HEK293 (cell line): ENCODE data around the gene IMP3.

Experiments
- BCL11A ChIP-seq: fragments of 450-650 bp; formaldehyde crosslinking; IDR thresholded peaks from 2 replicates; pipeline ENCODE4 v1.5.1; 2016; ENCODE audit warnings: low read depth, missing biosample characterization, missing genetic modification characterization
- IKZF3 ChIP-seq: fragments of 450-650 bp; IDR thresholded peaks from 2 replicates; pipeline ENCODE4 v1.5.0; 2018; ENCODE audit warnings: missing biosample characterization, mild to moderate bottlenecking, missing genetic modification characterization, moderate library complexity
- KLF1 ChIP-seq: fragments of 450-650 bp; formaldehyde crosslinking; IDR thresholded peaks from 2 replicates; pipeline ENCODE4 v1.5.1; 2016; ENCODE audit warnings: missing biosample characterization, missing genetic modification characterization
- REPIN1 ChIP-seq: fragments of 450-650 bp; formaldehyde crosslinking; IDR thresholded peaks from 2 replicates; pipeline ENCODE4 v1.5.1; 2017; ENCODE audit warnings: missing biosample characterization, missing genetic modification characterization, low read depth
- REST ChIP-seq: fragments of 450-650 bp; formaldehyde crosslinking; IDR thresholded peaks from 2 replicates; pipeline ENCODE4 v1.5.1; 2016; ENCODE audit warnings: missing biosample characterization, missing genetic modification characterization
- SP2 ChIP-seq: fragments of 450-650 bp; formaldehyde crosslinking; IDR thresholded peaks from 2 replicates; pipeline ENCODE4 v1.5.1; 2016; ENCODE audit warnings: missing biosample characterization, missing genetic modification characterization
- SP3 ChIP-seq: fragments of 450-650 bp; formaldehyde crosslinking; IDR thresholded peaks from 2 replicates; pipeline ENCODE4 v1.5.1; 2016; ENCODE audit warnings: missing biosample characterization, missing genetic modification characterization
- ZNF10 ChIP-seq: fragments of 450-650 bp; formaldehyde crosslinking; IDR thresholded peaks from 2 replicates; pipeline ENCODE4 v1.5.1; 2017; ENCODE audit warnings: missing biosample characterization, missing genetic modification characterization
- ZNF16 ChIP-seq: fragments of 450-650 bp; formaldehyde crosslinking; IDR thresholded peaks from 2 replicates; pipeline ENCODE4 v1.5.1; 2016; ENCODE audit warnings: low read depth, missing biosample characterization, missing genetic modification characterization
- ZNF169 ChIP-seq: fragments of 450-650 bp; formaldehyde crosslinking; IDR thresholded peaks from 2 replicates; pipeline ENCODE4 v1.5.1; 2016; ENCODE audit warnings: missing biosample characterization, missing genetic modification characterization
- ZNF184 ChIP-seq: fragments of 450-650 bp; IDR thresholded peaks from 2 replicates; pipeline ENCODE4 v1.5.1; 2018; ENCODE audit warnings: missing biosample characterization, mild to moderate bottlenecking, missing genetic modification characterization
- ZNF19 ChIP-seq: fragments of 450-650 bp; formaldehyde crosslinking; IDR thresholded peaks from 2 replicates; pipeline ENCODE4; 2016; ENCODE audit warnings: missing biosample characterization, missing genetic modification characterization, low read depth
- ZNF202 ChIP-seq: fragments of 450-650 bp; formaldehyde crosslinking; IDR thresholded peaks from 2 replicates; pipeline ENCODE4 v1.5.1; 2016; ENCODE audit warnings: missing biosample characterization, missing genetic modification characterization, borderline replicate concordance
- ZNF274 ChIP-seq, 2 experiments: fragments of 200-500 bp in 1 of 2; fragments of 450-650 bp in 1 of 2; sonication (Bioruptor generic) in 1 of 2; formaldehyde crosslinking in 1 of 2; IDR thresholded peaks; 2 replicates each; pipeline versions ENCODE4 v1.5.1 to v1.6.1; 2014 to 2016; ENCODE audit warnings: borderline replicate concordance in 1 of 2, inconsistent platforms in 1 of 2, low read length in 1 of 2, missing biosample characterization in 1 of 2, missing genetic modification characterization in 1 of 2
- ZNF426 ChIP-seq: fragments of 450-650 bp; formaldehyde crosslinking; IDR thresholded peaks from 2 replicates; pipeline ENCODE4 v1.5.1; 2017; ENCODE audit warnings: missing biosample characterization, missing genetic modification characterization, mild to moderate bottlenecking, inconsistent platforms, moderate library complexity
- ZNF449 ChIP-seq: fragments of 450-650 bp; formaldehyde crosslinking; IDR thresholded peaks from 2 replicates; pipeline ENCODE4 v1.5.1; 2017; ENCODE audit warnings: missing biosample characterization, mild to moderate bottlenecking, missing genetic modification characterization, moderate library complexity
- ZNF48 ChIP-seq: fragments of 450-650 bp; formaldehyde crosslinking; IDR thresholded peaks from 2 replicates; pipeline ENCODE4 v1.5.1; 2016; ENCODE audit warnings: missing biosample characterization, missing genetic modification characterization
- ZNF521 ChIP-seq: fragments of 450-650 bp; formaldehyde crosslinking; IDR thresholded peaks from 2 replicates; pipeline ENCODE4 v1.5.1; 2017; ENCODE audit warnings: missing biosample characterization, mild to moderate bottlenecking, missing genetic modification characterization
- ZNF555 ChIP-seq: fragments of 450-650 bp; formaldehyde crosslinking; conservative IDR thresholded peaks from 2 replicates; pipeline ENCODE4 v1.5.1; 2017; ENCODE audit warnings: missing biosample characterization, mild to moderate bottlenecking, missing genetic modification characterization, inconsistent platforms
- ZNF571 ChIP-seq: fragments of 450-650 bp; formaldehyde crosslinking; IDR thresholded peaks from 2 replicates; pipeline ENCODE4 v1.5.0; 2017; ENCODE audit warnings: missing biosample characterization, missing genetic modification characterization
- ZNF629 ChIP-seq: fragments of 450-650 bp; formaldehyde crosslinking; IDR thresholded peaks from 2 replicates; pipeline ENCODE4 v1.5.1; 2017; ENCODE audit warnings: missing biosample characterization, missing genetic modification characterization
- ZNF654 ChIP-seq: fragments of 450-650 bp; formaldehyde crosslinking; IDR thresholded peaks from 2 replicates; pipeline ENCODE4 v1.5.1; 2016; ENCODE audit warnings: low read depth, missing biosample characterization, missing genetic modification characterization
- ZNF692 ChIP-seq: fragments of 450-650 bp; formaldehyde crosslinking; IDR thresholded peaks from 2 replicates; pipeline ENCODE4 v1.5.1; 2016; ENCODE audit warnings: missing biosample characterization, missing genetic modification characterization
- ZNF792 ChIP-seq: fragments of 450-650 bp; formaldehyde crosslinking; IDR thresholded peaks from 2 replicates; pipeline ENCODE4 v1.5.1; 2016; ENCODE audit warnings: missing biosample characterization, missing genetic modification characterization
- ZSCAN16 ChIP-seq: fragments of 450-650 bp; formaldehyde crosslinking; IDR thresholded peaks from 2 replicates; pipeline ENCODE4 v1.5.1; 2016; ENCODE audit warnings: missing biosample characterization, missing genetic modification characterization
- ZSCAN4 ChIP-seq: fragments of 450-650 bp; formaldehyde crosslinking; IDR thresholded peaks from 2 replicates; pipeline ENCODE4 v1.5.1; 2017; ENCODE audit warnings: missing biosample characterization, missing genetic modification characterization
- TF ChIP-seq, protein P1 (sequence below): fragments of 450-650 bp; formaldehyde crosslinking; IDR thresholded peaks from 2 replicates; pipeline ENCODE4 v1.5.1; 2016; ENCODE audit warnings: missing biosample characterization, missing genetic modification characterization
- TF ChIP-seq, protein P2 (sequence below): fragments of 450-650 bp; IDR thresholded peaks from 2 replicates; pipeline ENCODE4 v1.5.1; 2018; ENCODE audit warnings: missing biosample characterization, mild to moderate bottlenecking, missing genetic modification characterization

Gene IMP3

DNA sequence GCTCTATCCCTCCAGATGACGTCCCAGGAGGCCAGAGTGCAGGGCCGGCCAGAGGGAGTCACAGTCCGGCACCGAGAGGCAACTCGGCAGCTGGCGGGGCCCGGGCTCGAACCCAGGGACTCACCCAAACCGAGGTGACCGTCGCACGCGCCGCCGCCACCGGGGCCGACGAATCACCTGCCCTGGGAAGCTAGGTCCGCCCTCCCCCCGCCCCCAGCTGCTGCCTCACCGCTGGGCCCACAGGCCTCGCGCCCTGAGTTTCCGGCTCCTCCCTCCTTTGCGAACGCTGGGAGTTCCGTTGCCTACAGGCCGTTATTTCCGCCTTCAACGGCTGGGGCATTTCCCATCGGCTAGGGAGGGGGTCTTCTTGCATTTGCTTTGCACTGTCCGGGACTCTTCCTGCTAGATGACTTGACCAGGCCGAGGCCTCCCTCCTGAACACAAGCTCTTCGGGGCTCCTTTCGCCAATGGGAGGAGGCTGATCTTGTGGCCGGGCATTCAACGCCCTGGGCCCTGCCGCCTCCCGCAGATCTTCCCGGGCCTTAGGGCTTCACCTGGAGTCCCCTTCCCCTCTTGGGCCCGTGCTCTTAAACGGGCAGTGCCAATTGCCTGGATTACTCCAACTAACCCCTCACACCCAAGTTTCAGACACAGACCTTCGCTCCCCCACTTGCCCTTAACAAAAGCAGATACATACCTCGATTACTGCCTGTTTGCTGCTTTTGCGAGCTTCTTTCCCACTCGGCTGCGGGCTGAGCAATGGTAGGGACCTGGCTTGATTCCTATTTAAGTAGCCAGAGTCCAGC, 14.3 kb downstream of the IMP3 start, which contains the start of gene SNUPN (continued):
- TF ChIP-seq ZNF169: no peak
- no peak for TF ChIP-seq ZNF48 (tag by site-specific recombination)
- TF ChIP-seq REPIN1 (tag by site-specific recombination): no peak; the same call in 1 of the 2 replicates
- peak; percentile 99 for TF ChIP-seq SP2 (tag by site-specific recombination)
- TF ChIP-seq KLF1 (tag by site-specific recombination): peak; percentile 87
- no peak for TF ChIP-seq ZNF274 (IDR thresholded peaks at IDR 0.05; ENCODE audit: low read length)
- no peak for TF ChIP-seq ZNF274 (tag by site-specific recombination; IDR thresholded peaks at IDR 0.05; ENCODE audit: borderline replicate concordance)
- no peak for TF ChIP-seq ZNF571
- no peak for TF ChIP-seq ZNF19 (tag by site-specific recombination)
- no peak for TF ChIP-seq ZNF16 (tag by site-specific recombination)
- TF ChIP-seq ZNF10 (tag by site-specific recombination): peak; percentile 89
- peak; percentile 80 for TF ChIP-seq ZNF629 (tag by site-specific recombination)
- TF ChIP-seq ZNF555 (tag by site-specific recombination): no peak
- no peak for TF ChIP-seq ZNF202
- TF ChIP-seq, protein P1, sequence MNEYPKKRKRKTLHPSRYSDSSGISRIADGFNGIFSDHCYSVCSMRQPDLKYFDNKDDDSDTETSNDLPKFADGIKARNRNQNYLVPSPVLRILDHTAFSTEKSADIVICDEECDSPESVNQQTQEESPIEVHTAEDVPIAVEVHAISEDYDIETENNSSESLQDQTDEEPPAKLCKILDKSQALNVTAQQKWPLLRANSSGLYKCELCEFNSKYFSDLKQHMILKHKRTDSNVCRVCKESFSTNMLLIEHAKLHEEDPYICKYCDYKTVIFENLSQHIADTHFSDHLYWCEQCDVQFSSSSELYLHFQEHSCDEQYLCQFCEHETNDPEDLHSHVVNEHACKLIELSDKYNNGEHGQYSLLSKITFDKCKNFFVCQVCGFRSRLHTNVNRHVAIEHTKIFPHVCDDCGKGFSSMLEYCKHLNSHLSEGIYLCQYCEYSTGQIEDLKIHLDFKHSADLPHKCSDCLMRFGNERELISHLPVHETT (tag by site-specific recombination): peak; percentile 87
- TF ChIP-seq ZNF426: no peak
- TF ChIP-seq ZNF521: no peak
- peak; percentile 100 for TF ChIP-seq ZNF692 (tag by site-specific recombination)
- peak; percentile 94 for TF ChIP-seq BCL11A (tag by site-specific recombination)
- TF ChIP-seq SP3 (tag by site-specific recombination): peak; percentile 98
- TF ChIP-seq ZSCAN16 (tag by site-specific recombination): no peak
- no peak for TF ChIP-seq ZNF449 (tag by site-specific recombination)
- TF ChIP-seq ZSCAN4 (tag by site-specific recombination): no peak
- TF ChIP-seq, protein P2, sequence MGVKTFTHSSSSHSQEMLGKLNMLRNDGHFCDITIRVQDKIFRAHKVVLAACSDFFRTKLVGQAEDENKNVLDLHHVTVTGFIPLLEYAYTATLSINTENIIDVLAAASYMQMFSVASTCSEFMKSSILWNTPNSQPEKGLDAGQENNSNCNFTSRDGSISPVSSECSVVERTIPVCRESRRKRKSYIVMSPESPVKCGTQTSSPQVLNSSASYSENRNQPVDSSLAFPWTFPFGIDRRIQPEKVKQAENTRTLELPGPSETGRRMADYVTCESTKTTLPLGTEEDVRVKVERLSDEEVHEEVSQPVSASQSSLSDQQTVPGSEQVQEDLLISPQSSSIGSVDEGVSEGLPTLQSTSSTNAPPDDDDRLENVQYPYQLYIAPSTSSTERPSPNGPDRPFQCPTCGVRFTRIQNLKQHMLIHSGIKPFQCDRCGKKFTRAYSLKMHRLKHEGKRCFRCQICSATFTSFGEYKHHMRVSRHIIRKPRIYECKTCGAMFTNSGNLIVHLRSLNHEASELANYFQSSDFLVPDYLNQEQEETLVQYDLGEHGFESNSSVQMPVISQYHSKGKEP: no peak; the same call in 1 of the 2 replicates
- peak; percentile 55; the same call in 1 of the 2 replicates for TF ChIP-seq IKZF3 (tag by site-specific recombination)
- TF ChIP-seq ZNF654 (tag by site-specific recombination): no peak
- TF ChIP-seq REST: 0 out of 2 replicates have a peak, but pooled peaks have one; percentile 11
- TF ChIP-seq ZNF792 (tag by site-specific recombination): peak; percentile 82; the same call in 1 of the 2 replicates
- 0 out of 2 replicates have a peak, but pooled peaks have one; percentile 4 for TF ChIP-seq ZNF184 (tag by site-specific recombination)
